Liver (tissue), 3 donors: ENCODE measurements around the gene BTBD8.

Experiments
- EGR1 ChIP-seq, 2 donors: IDR thresholded peaks; 2 replicates each; pipeline ENCODE4 v1.6.1; 2016 to 2018; ENCODE audit warnings: antibody characterized with exemption in 2 of 2, low read depth in 2 of 2
- NR2F2 ChIP-seq: IDR thresholded peaks from 2 replicates; pipeline ENCODE4 v1.6.1; 2016; ENCODE audit warnings: antibody characterized with exemption
- RAD21 ChIP-seq, 2 donors: IDR thresholded peaks; 2 replicates each; pipeline ENCODE4 v1.6.1; 2016; ENCODE audit warnings: antibody characterized with exemption in 2 of 2, mild to moderate bottlenecking in 2 of 2
- REST ChIP-seq: IDR thresholded peaks from 2 replicates; pipeline ENCODE4 v1.6.1; 2016; ENCODE audit warnings: antibody characterized with exemption, mild to moderate bottlenecking
- SP1 ChIP-seq: IDR thresholded peaks from 2 replicates; pipeline ENCODE4 v1.6.1; 2018; ENCODE audit warnings: antibody characterized with exemption, mild to moderate bottlenecking
- TAF1 ChIP-seq: conservative IDR thresholded peaks from 2 replicates; pipeline ENCODE4 v1.6.1; 2016; ENCODE audit warnings: antibody characterized with exemption, mild to moderate bottlenecking
- YY1 ChIP-seq: IDR thresholded peaks from 2 replicates; pipeline ENCODE4 v1.6.1; 2016; ENCODE audit warnings: antibody characterized with exemption, mild to moderate bottlenecking
- TF ChIP-seq, protein P1 (sequence below): fragments of 150-350 bp; IDR thresholded peaks from 2 replicates; pipeline ENCODE4 v1.5.1; 2017; ENCODE audit warnings: improper control_type of control experiment, low read depth, low read length; ENCODE audit not compliant: missing input control
- donor health status: healthy.
- donor health status: healthy.

- TF ChIP-seq REST (no peak), YY1 (no peak), EGR1 (IDR thresholded peaks at IDR 0.05; ENCODE audit: low read depth in 2 of 2) (no peak), RAD21 (IDR thresholded peaks at IDR 0.05) (no peak), TAF1 (no peak), SP1 (no peak), NR2F2 (no peak)
- TF ChIP-seq, protein P1, sequence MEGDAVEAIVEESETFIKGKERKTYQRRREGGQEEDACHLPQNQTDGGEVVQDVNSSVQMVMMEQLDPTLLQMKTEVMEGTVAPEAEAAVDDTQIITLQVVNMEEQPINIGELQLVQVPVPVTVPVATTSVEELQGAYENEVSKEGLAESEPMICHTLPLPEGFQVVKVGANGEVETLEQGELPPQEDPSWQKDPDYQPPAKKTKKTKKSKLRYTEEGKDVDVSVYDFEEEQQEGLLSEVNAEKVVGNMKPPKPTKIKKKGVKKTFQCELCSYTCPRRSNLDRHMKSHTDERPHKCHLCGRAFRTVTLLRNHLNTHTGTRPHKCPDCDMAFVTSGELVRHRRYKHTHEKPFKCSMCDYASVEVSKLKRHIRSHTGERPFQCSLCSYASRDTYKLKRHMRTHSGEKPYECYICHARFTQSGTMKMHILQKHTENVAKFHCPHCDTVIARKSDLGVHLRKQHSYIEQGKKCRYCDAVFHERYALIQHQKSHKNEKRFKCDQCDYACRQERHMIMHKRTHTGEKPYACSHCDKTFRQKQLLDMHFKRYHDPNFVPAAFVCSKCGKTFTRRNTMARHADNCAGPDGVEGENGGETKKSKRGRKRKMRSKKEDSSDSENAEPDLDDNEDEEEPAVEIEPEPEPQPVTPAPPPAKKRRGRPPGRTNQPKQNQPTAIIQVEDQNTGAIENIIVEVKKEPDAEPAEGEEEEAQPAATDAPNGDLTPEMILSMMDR, result no peak
These were observed 5.6 kb downstream of the BTBD8 start for GRCh38 chr1:92085727-92086126.
